HG03558 (cell line): ENCODE data around the gene SVOPL.
"Not testable (repeated sequence)": the region's sequence is repeated elsewhere in the genome, so short reads cannot be mapped to it uniquely, and the experiment has no call there.

Experiments
- ATAC-seq: cut with Tn5 transposase; IDR thresholded peaks from one replicate; pipeline ENCODE4 v1.9.1; 2021; ENCODE audit warnings: moderate number of reproducible peaks; ENCODE audit not compliant: unreplicated experiment; ENCODE audit errors: extremely low read depth

SVOPL gene

DNA sequence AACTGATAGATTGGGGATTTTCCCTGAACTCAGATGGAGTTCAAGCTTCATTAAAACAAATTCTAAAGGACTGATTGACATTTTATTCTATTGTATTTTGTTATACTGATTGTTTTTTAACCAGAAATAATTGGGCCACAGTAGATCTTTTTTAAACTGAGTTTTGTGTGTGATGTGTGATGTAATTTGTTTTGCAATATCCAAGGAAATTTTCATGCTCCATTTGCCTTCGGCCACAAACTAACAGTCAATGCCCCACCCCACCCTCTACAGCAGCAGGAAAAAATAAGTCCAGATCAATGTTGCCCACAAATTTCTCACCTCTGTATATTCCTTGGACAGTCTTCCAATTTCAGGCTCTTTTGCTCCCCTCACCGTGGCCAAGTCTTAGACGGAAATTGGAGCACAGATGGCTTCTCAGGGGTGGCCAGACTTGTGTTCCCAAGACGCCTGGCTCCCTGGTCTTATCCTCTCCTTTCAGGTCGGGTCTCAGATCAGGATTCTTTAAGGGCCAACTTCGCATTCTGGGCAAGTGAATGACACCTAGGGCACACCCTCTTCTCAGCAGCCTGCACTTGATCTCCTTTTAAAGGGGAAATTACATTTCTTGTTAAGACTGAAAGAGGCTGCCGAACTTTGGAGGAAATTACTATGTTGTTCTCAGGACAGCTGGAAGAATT, at the start of gene SVOPL:
SVOPL (minus strand) TSS at position 506 of the 680 bp plus-strand sequence. CDS start 22,317 bp downstream, outside the sequence.
- no peak for ATAC-seq

DNA sequence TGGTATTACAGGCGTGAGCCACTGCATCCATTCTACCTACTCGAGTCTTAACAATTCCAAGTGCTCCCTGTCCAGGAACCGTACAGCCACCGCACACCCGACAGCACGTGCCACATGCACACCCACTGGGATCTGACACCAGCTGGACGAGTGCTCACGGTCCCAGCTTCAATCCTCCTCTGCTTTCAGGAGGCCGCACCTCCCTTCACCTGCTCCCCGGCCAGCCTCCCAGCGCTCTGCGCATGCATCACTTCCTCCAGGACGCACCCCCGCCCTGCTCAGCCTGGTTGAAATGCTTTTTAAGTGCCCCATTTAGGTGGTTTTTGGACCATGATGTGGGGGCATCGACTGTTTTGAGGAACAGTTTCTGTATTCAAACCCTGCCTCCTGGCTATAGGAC, 49.3 kb upstream of the SVOPL start:
- ATAC-seq, result no peak

GRCh38 chr7:138749960-138750359, 48.8 kb upstream of the SVOPL start:
- ATAC-seq, result no peak

DNA sequence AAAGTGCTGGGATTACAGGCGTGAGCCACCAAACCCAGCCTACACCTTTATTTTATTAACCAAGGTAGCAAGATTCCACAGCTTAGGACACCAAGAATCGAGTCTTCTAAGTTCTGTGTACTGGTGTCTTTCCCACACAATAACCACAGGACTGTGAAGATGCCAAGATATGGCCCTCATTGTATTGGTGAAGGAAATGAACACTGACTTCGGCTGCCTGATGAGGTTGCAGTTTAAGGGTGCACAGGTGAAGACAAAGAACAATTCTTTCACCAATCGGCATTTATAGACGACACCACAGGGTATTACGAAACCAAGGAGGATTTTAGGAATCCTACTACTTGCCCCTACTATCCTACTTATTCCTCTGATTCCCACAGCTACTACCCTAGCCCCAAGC, 47.5 kb upstream of the SVOPL start:
- ATAC-seq, result no peak

DNA sequence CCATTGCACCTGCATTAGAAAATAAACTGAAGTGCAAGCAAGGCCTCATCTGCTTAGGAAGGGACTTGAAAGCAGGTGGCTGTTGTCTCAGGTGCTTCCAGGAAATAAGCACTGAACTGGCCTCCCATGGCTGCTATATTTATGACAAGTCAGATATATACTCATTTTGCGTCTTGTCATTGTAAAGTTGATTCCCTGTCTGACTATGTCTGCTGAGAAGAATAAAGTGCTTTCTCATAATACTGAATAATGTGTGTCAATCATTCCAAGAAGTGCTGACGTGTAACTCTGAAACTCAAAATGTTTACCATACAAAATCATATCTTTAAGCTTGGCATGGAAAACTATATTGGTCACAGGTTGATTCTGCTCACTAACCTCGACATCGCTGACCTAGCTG, 44.9 kb upstream of the SVOPL start:
- ATAC-seq, result no peak

DNA sequence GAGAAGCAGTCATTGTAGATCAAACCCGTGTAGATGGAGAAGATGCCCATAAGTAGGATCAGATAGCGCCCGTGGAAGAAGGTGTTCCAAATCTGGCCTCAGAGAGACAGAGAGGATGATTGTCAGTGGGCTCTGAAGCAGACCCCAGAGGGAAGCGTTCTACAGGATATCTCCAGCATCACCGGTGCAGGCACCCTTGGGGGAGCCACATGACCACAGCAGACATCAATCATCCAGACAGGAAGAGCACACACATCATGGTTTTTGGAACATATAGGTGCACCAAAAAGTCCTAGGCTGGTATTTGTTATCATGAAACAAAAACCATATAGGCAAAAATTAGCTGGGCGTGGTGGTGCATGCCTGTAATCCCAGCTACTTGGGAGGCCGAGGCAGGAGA, 44.0 kb upstream of the SVOPL start:
- ATAC-seq, result no peak

DNA sequence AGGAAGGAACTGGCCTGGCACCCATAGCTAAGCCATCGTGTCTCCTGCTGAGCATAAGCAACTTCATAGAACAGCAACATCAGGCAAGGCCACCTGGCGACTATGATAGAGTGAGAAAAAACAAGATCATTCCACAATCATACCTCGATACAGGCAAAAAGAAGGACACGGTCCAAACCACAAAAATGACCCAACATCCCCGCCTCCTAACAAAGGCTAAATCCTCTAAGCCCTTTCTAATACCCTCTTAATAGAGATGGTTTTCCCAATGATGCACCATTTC, 40.2 kb upstream of the SVOPL start:
- no peak for ATAC-seq

GRCh38 chr7:138739859-138740258, 38.7 kb upstream of the SVOPL start:
- no peak for ATAC-seq

- ATAC-seq, result peak; percentile 86
Observed at GRCh38 chr7:138738551-138739335, 37.6 kb upstream of the SVOPL start.

DNA sequence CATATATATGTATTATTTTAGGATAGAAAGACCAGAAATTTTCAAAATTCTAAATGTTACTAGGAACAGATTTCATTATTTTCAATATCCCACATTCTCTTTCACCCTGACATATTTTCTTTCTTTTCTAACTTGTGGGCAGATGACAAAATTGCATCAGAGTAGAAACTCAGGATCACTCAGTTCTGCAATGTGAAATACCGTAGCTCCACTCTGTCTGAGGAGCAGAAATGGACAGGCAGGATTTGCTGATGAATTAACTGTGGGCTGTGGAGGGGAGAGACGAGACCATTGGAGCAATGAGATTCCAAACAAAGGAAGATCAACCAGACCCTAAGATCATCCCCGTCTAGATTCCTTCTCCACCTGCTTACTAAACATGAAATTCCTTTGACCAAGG, 37.0 kb upstream of the SVOPL start:
- no peak for ATAC-seq

DNA sequence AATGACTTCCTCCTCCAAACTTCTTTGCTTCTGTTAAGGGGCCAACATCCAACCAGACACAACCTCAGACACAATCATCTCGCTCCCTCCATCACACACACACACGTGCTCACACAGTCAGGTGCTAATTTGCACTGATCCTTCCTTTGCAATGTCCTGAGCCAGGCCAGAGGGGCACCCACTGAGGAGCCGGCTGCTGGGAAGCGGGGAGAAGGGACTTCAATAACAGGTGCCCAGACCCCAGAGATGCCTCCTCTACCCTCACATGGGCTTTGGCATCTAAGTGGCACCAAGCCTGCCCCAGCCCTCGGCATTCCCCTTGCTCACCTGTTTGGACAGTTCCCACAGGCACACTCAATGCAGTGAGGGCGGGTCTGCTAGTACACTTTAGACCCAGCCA, 34.2 kb upstream of the SVOPL start:
- no peak for ATAC-seq

DNA sequence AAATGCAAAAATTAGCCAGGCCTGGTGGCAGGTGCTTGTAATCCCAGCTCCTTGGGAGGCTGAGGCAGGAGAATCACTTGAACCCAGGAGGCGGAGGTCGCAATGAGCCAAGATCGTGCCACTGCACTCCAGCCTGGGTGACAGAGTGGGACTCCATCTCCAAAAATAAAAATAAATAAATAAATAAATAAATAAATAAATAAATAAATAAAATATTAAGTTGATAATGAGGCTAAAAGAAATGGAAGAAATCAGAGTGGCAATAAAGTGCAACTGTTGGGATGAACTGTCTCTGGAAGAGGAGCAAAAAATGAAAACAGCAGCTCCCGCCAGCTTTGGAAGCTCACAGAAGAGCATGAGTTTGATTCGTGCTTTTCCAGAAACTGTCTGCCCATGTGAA, 30.6 kb upstream of the SVOPL start:
- not testable (repeated sequence) for ATAC-seq

DNA sequence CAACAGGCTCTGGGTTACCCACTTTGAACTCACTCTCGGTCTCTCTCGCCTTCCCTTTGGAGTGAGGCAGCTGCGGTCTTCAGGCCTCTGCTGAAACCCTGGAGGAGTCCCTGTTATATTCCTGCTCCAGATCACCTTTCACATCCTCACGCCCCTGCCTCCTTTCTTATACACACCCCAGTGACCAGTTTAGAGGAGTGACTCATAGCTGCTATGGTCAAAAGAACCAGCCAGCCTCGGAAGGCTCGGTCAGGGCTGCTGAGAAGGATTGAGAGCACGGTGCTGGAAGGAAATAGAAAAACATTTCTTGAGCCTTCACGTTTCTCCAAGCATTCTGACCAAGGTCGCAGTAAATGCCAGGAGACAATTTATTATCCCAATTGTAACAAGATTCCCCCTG, 28.3 kb upstream of the SVOPL start:
- ATAC-seq, result no peak

- no peak for ATAC-seq
Observed at GRCh38 chr7:138727336-138728099, 26.4 kb upstream of the SVOPL start.

- no peak for ATAC-seq
Observed at GRCh38 chr7:138726288-138726687, 25.1 kb upstream of the SVOPL start.

- ATAC-seq, result no peak
Observed at GRCh38 chr7:138720286-138720685, 19.1 kb upstream of the SVOPL start.

GRCh38 chr7:138716889-138717288, 15.7 kb upstream of the SVOPL start:
- ATAC-seq, result no peak

DNA sequence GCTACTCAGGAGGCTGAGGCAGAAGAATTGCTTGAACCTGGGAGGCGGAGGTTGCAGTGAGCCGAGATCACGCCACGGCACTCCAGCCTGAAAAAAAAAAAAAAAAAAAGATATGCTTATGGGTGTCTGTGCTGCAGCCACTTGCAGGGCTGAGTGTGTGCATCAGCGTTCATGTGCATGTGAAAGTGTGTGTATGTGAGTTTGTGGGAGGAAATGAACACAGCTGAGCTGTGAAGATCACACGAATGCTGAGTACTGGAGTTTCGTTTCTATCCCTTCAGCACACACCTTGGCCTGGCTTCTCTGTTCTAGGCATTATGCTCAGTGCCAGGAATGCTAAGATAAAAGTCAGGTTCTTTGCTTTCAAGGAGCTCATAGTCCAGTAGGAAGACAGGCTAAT, 12.0 kb upstream of the SVOPL start:
- no peak for ATAC-seq

DNA sequence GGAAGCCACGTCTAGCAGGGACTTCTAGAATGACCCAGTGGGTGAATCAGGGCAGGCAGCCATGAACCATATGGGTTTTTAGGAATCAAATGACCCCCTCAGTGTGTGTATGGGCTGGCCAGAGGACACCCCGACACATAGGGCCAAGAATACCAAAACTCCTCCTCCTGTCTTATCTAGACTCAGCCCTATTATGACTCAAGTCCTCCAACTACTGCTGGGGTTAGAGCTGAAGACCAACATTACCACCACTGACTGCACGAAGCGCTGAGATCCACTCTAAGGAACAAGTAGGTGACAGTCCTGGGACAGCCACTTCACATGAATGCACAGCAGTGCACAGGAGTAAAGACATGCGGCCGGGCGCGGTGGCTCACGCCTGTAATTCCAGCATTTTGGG, 11.5 kb upstream of the SVOPL start:
- ATAC-seq, result no peak

- ATAC-seq, result no peak
Observed at GRCh38 chr7:138710536-138711385, 9.6 kb upstream of the SVOPL start.
